HG03565 (cell line): Measurements from ENCODE around the gene FCMR.

Source experiments
- ATAC-seq: cut with Tn5 transposase; IDR thresholded peaks from one replicate; pipeline ENCODE4 v1.9.1; 2021; ENCODE audit warnings: mild to moderate bottlenecking, moderate library complexity; ENCODE audit not compliant: unreplicated experiment

Gene FCMR

DNA sequence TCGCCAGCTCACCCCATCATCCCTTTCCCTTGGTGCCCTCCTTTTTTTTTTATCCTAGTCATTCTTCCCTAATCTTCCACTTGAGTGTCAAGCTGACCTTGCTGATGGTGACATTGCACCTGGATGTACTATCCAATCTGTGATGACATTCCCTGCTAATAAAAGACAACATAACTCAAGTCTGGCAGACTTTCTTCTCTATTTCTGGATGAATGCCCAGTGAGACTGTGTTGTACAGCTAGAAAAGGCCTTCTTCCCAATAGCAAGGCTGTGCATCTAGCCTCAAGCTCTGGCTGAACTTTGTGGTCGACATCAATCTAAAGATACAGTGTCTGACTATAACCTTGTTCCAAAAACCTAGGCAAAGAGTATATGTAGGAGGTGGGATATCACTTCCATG, 18.1 kb downstream of the FCMR start:
- ATAC-seq = no peak

DNA sequence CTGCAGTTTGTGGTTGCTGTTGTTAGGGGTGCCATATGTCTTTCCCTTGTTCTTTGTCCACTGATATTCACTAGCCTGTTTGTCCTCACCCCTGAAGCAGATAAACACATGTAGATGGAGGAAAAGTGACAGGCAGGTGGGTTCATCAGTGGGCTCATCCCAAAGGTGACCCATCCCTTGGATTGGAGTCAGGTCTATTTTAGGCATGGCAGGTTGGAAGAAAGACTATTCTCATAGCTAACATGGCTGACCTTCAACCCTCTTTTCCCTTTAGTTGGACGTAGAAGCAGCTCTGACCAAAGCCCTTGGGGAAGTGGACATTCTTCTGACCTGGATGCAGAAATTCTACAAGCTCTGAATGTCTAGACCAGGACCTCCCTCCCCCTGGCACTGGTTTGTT, 19.0 kb downstream of the FCMR start:
- ATAC-seq = no peak

DNA sequence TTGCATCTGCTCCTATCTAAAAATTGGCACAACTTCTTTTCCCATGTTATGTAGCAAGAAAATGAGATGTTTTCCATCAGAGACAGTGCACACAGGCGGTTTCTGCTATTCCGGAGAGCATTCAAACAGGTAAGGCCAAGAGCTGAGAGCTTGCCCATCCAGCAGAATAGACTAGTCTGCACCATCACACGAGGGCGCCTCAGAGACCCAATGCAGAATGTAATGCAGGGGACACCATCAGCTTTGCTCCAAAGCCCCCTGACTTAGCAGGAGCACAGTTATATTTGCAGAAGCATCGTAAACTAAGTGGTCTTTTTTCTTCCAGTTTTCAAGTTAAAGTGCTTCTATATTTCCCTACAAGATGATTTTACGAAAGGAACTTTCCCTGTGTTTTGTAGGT, 19.8 kb downstream of the FCMR start:
- no peak for ATAC-seq

DNA sequence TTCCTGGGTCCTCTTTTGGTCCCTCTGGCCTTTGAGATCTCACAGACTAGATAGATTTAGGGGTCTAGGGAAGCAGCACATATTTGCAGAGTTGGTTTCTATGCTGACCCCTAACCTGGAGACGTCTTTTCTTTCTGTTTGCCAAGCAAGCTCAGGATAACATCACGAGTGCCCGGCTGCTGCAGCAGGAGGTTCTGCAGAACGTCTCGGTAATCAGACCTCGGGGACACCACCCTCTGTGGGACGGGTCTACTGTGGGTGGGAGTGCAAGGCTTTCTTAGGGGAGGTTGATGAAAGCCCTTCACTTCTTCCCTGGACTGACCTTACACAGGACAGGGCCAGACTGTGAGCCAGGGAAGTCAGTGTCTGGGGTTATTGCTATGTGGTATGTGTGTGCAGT, 21.6 kb downstream of the FCMR start:
- ATAC-seq = no peak

DNA sequence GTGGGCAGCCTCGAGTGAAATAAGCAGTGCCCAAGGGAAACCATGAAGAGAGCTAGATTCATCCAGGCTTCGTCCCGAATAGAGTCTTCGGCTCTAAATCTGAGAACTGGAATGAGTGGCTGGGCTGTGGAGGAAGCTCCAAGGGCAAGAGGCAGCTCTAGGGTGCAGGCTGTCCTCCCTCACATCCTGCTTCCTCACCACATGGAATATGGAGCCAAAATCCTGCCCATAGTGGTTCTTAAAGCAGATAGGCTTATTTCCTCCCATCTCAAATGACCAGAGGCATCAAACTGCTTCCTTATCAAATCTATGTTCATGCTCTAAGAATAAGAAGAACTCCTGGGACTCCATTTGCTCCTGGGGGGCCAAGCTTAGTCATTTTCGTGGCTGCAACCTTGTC, 22.0 kb downstream of the FCMR start:
- no peak for ATAC-seq

DNA sequence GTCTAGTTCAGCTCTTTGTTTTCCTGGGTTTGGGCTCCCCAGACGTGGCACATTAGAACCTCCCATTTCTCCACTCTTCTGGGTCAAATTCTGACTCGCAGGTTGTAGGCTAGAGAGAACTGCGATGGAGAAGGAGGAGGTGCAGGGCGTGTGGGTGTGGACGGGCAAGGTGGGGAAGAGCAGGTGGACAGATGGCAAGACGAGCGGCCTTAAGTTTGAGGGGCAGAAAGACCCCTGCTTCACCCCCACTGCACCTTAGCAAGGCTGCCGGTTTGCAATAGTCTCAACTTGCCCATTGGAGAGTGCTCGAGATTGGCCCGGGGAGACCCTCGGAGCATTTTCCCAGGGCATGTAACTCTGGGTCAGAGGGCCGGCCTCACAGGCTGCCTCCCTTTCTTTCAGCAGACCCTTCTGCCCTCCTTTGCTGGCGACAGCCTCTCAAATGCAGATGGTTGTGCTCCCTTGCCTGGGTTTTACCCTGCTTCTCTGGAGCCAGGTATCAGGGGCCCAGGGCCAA, 22.8 kb downstream of the FCMR start:
- ATAC-seq = no peak

DNA sequence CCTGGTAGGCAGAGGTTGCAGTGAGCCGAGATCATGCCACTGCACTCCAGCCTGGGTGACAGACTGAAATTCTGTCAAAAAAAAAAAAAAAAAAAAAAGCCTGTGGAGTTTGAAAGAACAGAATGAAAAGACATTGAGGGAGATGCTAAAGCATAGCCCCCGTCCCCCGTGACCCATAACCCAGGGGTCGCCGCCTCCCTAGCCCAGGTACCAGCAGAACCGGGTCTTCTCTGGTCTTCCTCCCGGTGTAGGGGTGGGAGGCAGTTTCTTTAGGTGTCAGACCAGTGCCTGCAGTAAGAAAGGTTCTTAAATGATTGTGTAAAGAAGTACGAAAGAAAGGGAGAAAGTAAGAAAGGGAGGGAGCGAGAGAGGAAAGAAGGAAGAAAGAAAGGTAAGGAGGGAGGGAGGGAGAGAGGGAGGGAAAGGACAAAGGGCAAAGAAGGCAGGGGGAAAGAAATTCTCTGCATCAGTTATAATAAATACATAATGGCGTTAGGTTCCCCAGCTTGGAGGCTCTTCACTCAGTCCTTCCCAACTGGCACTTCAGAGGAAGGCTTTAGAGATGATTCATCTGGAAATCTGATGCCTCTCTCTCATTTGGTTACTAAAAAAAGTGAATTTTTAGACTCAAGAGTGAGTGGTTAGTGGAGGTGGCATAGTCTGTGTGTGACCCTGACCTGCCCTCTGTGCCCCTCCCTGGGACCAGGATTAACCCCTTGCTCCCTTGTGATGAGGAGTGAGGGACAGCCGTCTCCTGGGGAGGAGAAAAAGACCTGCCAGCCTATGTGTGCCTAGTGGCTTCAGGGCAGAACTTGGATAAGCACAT, 23.4 kb downstream of the FCMR start:
- no peak for ATAC-seq

DNA sequence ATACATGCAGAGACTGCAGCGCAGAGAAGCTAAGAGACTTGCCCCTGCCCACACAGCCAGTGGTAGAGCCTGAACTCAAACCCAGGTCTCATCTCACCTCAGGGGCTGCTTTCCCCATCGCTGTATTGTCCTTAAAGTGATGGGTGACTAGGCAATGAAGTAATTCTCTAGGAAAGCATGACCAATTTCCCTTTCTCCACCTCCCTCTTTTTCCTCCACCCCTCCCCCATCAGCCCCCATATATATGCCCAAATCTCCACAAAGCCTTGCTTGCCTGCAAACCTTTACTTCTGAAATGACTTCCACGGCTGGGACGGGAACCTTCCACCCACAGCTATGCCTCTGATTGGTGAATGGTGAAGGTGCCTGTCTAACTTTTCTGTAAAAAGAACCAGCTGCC, 24.6 kb downstream of the FCMR start, which contains the start of gene IL24:
IL24 (plus strand) TSS at position 269 of the 400 bp plus-strand sequence. CDS start 390 bp downstream, outside the sequence.
- no peak for ATAC-seq

DNA sequence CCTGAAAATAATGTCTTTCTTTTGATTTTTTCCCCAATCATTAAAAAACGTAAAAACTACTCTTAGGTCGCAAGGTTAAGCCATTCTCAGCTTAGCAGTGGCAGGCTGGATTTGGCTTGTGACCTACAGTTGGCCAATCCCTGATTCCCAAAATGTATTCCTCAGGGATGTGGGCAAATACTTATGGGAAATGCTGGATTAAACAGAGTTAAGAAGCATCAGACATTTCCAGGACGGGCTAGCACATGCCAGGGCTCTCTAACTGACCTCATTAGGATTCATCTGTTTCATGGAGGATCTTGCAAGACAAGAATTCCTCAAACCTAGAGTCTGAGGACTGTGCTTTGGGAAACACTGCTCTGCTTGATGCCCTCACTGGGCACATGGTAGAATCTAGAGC, 25.5 kb downstream of the FCMR start:
- ATAC-seq = no peak

DNA sequence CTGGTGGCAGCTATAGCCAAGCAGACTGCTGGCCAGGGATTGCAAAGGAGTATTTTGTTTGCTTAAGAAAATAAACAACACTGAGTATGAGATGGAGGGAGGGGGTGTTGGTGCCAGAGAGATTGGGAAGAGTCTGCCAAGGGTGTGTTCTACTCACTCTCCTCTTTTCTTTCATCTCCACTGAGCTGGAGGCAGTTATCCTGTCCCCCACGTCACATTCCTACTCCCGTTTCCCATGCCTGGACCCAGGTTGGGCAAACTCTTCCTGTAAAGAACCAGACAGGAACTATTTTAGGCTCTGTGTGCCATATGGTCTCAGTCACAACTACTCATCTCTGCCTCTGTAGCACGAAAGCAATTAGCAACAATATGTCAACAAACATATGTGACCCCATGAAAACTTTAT, 25.9 kb downstream of the FCMR start:
- ATAC-seq = no peak

DNA sequence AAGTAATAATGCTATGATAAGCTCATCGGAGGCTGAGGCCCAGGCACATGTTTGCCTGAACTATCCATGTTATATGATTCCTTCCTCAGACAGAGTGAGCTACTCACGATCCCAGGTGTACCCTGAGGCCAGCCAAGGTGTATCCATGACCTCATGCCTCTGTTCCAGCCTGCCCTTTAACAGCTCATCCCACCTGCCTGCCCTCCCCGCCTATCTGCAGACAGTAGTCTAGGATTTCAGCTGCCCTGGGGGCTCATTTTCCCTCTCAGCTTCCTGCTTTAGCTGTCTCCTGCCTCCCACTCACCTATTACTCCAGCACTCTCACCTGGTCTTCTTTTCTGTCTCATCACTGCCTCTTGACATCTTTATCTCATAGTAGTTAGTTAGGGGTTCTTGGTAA, 26.4 kb downstream of the FCMR start:
- no peak for ATAC-seq

DNA sequence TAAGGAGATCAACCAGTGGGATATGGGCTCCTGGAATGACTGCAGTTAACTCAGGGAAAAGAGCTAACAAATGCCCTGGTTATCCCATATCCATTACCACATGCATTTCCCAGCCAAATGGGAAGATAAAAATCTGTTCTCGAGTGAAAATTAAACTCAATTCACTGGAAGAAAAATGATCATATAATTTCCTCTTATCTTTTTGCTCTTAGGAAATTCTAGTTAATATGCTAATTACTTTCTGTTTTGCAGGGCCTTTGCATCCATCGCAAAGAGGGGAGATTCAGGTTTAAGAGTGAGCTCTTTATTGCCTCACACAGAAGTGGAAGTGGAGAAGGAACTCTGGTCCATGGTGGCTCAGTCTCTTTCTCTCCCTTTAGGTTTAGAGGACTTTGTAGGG, 28.4 kb downstream of the FCMR start:
- no peak for ATAC-seq

DNA sequence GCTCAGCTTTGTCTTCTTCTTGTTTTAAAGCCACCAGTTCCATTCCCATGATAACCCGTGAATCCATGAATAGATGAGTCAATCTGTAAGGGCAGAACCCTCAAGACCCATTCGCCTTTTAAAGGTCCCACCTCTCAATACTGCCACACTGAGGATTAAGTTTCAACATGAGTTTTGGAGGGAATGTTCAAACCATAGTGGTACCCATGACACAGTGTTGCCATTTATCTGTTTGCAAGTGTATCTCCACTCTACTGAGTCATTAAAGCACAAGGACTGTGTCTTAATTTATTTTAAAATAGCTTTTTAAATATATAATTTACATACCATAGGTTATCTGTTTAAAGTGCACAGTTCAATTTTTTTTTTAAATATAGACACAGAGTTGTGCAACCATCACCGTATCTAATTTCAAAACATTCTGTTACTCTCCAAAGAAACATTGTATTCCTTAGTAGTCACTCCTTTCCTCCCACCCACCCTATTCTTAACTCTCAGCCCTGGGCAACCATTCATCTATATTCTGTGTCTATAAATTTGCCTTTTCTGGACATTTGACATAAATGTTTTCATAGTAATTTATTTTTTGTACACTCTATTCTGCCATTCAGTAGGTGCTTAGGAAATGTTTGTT, 29.3 kb downstream of the FCMR start:
- no peak for ATAC-seq

DNA sequence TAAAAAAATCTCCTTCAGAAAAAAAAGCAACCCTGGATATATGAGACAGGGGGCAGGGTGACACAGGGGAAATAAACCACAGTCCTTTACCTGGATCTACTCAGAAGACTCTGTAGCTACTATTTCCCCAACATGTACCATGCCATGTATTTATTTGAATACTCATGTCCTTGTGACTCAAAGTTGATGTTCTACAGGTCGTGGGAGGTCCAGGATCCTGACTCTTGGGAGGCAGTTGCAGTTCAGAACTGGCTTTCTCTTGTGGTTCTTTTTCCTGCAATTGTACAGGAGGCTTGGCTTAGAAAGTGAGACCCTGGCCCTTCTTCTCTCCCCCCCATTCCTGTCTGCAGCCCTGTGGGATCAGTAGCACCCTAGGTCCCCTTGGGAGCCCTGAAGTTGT, 30.3 kb downstream of the FCMR start:
- ATAC-seq = no peak

DNA sequence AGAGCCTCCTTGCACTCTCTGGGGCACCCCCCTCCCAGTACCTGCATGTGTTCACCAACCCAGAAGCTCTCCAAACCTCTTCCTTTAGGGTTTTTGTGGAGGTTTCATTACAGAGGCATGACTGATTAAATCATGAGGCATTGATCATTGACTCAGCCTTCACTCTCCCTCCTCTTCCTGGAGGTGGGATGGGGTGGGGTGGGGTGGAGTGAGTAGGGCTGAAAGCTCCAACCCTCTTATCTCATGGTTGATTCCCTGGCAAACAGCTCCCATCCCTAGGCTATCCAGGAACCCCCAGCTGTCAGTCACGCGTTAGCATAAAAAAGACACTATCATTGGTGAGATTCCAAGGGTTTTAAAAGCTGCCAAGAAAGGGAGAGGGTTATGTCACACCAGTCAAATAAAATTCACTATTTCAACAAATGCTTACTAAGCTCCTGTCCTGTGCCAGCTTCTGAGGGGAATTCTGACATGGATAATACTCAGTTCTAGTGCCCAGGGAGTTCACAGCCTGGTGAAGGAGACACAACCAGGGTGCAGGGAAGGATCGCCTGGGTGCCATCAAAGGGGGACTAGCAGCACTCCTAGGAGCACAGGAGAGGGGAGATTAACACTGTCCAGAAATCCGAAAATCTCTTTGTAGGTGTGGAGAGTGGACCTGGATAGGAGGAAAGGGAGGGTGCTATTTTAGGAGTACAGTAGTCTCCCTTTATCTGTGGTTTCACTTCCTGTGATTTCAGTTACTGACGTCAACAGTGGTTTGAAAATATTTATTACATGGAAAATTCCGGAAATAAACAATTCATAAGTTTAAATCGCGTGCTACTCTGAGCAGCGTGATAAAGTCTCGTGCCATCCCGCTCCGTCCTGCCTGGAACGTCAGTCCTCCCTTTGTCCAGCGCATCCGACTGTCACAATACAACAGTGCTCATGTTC, 31.3 kb downstream of the FCMR start:
- no peak for ATAC-seq

DNA sequence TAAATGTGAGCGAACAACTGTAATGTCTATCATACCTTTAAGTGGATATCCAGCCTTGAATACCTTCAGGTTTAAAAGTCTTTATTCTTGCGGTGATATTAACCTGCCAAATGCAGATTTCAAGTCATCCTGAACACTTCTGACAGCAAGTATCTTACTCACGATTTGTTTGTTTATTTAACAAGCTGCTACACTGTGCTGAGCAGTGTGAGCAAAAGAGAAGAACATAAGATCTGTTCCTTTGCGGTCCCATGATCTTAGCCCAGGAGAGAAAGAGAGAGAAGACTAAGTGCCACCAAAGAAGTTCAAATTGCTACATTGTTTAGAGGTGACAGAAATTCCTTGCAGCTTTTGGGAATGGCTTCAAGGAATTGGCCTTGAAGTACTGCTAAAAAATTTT, 34.0 kb downstream of the FCMR start:
- ATAC-seq = no peak

DNA sequence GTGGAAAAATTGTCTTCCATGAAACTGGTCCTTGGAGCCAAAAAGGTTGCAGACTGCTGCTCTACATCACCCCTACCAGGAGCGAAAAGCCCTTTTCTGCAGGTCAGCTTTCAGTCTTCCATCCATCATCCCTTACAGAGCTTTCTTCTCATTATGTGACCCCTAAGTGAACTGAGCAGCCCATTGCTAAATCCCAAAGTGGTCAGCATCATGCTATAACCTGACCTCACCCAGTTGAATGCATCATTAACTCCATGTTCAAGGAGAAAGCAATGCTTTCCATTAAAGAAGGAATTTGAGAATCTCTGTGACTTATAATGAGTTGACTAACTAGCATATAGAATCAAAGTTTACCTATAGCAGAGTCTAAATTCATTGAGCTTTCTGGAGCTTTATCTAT, 34.9 kb downstream of the FCMR start:
- no peak for ATAC-seq

DNA sequence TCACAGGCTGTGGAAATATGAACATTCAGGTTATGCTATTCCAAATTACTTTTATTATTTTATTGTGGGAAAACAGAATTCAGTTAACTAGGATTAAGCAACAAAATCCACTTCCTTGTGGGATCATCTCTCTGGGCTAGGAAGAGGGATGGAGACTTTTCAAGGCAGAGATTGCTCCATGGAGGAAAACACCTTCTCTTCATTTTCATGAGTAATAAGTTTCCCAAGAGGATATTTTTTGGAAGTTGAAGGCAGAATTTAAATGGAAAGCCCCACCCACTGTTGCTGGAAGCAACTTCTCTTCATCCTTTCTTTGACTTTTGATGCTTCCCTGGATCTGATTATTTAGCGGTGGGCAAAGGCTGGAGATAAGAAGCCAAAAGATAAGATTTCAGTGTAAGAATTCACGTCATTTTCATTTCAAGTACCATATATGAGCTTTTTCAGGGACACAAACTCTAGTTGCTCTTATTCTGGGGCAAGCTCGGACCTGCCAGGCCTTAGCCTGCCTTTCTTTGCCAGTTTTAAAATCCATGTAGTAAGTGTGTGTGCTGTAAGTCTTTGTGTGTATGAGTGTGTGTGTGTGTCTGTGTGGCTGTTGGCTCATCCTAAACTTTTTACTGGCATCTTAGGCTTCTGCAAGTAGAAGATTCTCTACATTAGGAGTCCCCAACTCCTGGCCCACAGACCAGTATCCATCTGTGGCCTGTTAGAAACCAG, 36.2 kb downstream of the FCMR start:
- ATAC-seq = no peak

DNA sequence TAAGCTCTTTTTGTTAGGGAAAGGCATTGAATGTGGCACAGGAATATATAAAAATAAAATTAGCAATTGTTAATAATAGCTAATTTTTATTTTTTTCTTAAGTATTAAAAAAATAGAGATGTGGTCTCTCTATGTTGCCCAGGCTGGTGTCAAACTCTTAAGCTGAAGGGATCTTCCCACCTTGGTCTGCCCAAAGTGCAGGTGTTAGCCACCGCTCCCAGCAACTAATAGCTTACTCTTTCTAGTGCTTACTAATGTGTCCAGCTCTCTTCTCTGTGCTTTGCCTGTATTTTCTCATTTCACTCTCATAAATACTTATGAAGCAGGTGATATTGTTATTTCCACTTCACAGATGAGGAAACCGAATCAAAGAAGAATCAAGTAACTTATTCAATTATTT, 37.9 kb downstream of the FCMR start:
- no peak for ATAC-seq

DNA sequence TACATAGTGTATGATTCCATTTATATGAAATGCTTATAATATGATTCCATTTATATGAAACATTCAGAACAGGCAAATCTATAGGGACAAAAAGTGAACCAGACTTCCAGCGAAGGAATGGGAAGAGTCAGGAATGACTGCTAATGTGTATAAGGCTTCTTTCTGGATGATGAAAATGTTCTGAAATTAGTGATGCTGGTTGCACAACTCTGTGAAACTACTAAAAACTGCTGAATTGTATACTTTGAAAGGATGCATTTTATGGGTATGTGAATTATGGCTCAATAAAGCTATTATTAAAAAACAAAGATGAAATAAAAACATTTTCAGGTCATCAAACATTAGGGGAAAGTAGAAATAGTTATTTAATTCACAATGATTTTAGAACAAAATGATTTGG, 38.6 kb downstream of the FCMR start:
- no peak for ATAC-seq

DNA sequence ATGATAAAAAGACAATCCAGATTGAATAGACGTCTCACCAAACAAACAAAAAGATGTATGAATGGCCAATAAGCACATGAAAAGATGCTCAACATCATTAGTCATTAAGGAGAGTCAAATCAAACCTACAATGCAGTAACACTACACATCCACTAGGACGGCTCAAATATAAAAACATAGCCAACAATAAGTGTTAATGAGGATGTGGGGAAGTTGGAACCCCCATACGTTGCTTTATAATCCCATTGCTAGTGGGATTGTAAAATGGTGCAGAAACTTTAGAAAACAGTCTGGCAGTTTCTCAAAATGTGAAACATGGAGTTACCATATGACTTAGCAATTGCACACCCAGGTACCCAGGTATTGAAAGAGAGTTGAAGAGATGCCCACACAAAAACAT, 39.2 kb downstream of the FCMR start:
- ATAC-seq = no peak
